HepG2 (cell line): ENCODE measurements around the gene MAJIN. TPM values are rescaled to one million over a fixed set of nuclear protein-coding genes. Genes with fewer than 3 reads are reported as not detected.

Source experiments
- ATAC-seq: fragments of 200-7000 bp; cut with Tn5 transposase; 3 replicates; pipeline ENCODE4 v1.9.1; 2020; ENCODE audit warnings: mild to moderate bottlenecking, moderate library complexity
- BruUV-seq: library from RNA; stranded (reverse); fragments of 400-500 nt; replicated peaks from 2 replicates; lab custom pipeline; 2021; lab: Mats Ljungman, UMichigan
- CTCF ChIA-PET: fragments of 300-600 bp; formaldehyde crosslinking; extraction: SDS; loops from one replicate; lab custom pipeline; 2021; ENCODE audit warnings: low total read pairs, inconsistent platforms, low intra/inter-chr PET ratio; lab: Yijun Ruan, JAX
- POLR2A ChIA-PET: fragments of 350-600 bp; sonication (Branson Sonifier 250); formaldehyde crosslinking; loops from one replicate; lab custom pipeline; 2020; ENCODE audit warnings: antibody characterized with exemption, inconsistent platforms; lab: Yijun Ruan, JAX
- DNase-seq: peaks from one replicate; pipeline ENCODE4 v3.0.0-alpha.2; 2015; ENCODE audit warnings: low spot score
- FAIRE-seq: peaks from 3 replicates; lab custom pipeline; 2011; peaks lifted over from hg19 to GRCh38; lab: Jason Lieb, UNC
- H2AFZ ChIP-seq: one replicate; pipeline ENCODE4 v1.6.1; 2011; ENCODE audit warnings: low read length, inconsistent platforms
- H3K27ac ChIP-seq: fragments of 300-600 bp; 3 replicates; pipeline ENCODE4 v1.8.0; 2011; ENCODE audit warnings: mixed run types, mild to moderate bottlenecking, mixed read lengths, low read length, inconsistent platforms; ENCODE audit not compliant: insufficient read depth; ENCODE audit errors: extremely low read length
- H3K27me3 ChIP-seq, 2 experiments: fragments of 200-600 bp in 1 of 2; 2 replicates in 1 of 2; 3 replicates in 1 of 2; pipeline versions ENCODE4 v1.6.0 to v1.8.0; 2011; ENCODE audit warnings: low read length in 2 of 2, mild to moderate bottlenecking in 2 of 2, moderate library complexity in 2 of 2, inconsistent platforms in 1 of 2; ENCODE audit not compliant: insufficient read depth in 2 of 2, control insufficient read depth in 1 of 2
- H3K36me3 ChIP-seq, 2 experiments: fragments of 200-600 bp in 1 of 2; replicated peaks in 1 of 2; 2 replicates in 1 of 2; 3 replicates in 1 of 2; pipeline versions ENCODE4 v1.5.1 to v1.8.0; 2011; ENCODE audit warnings: low read length in 2 of 2, inconsistent platforms in 1 of 2; ENCODE audit not compliant: insufficient read depth in 2 of 2, control insufficient read depth in 1 of 2
- H3K4me1 ChIP-seq: 2 replicates; pipeline ENCODE4 v1.5.1; 2012; ENCODE audit warnings: low read length, inconsistent platforms; ENCODE audit not compliant: insufficient read depth
- H3K4me2 ChIP-seq: 2 replicates; pipeline ENCODE4 v1.6.0; 2011; ENCODE audit warnings: low read depth, low read length, inconsistent platforms
- H3K4me3 ChIP-seq, 3 experiments: fragments of 200-600 bp in 1 of 3; sonication (generic), shearing (Covaris generic) in 1 of 3; replicated peaks in 1 of 3; 2 replicates each; pipeline ENCODE4 v1.5.1; 2011 to 2016; ENCODE audit warnings: low read length in 3 of 3, inconsistent platforms in 2 of 3, low read depth in 2 of 3, mild to moderate bottlenecking in 2 of 3, control low read depth in 1 of 3, mixed read lengths in 1 of 3; ENCODE audit not compliant: insufficient read depth in 1 of 3
- H3K79me2 ChIP-seq: one replicate; pipeline ENCODE4 v1.6.1; 2011; ENCODE audit warnings: low read length, inconsistent platforms; ENCODE audit not compliant: insufficient read depth
- H3K9ac ChIP-seq: 2 replicates; pipeline ENCODE4 v1.6.0; 2011; ENCODE audit warnings: mild to moderate bottlenecking, low read depth, low read length, inconsistent platforms; ENCODE audit not compliant: insufficient read depth
- H3K9me3 ChIP-seq: 2 replicates; pipeline ENCODE4 v1.5.1; 2012; ENCODE audit warnings: mild to moderate bottlenecking, low read length
- H4K20me1 ChIP-seq: 2 replicates; pipeline ENCODE4 v1.6.0; 2011; ENCODE audit warnings: inconsistent platforms, mild to moderate bottlenecking, low read length, moderate library complexity; ENCODE audit not compliant: insufficient read depth
- KDM5B ChIP-seq: sonication (generic); formaldehyde crosslinking; IDR thresholded peaks from 2 replicates; pipeline ENCODE4 v1.4.0; 2020; ENCODE audit warnings: missing genetic modification reagents, mild to moderate bottlenecking, borderline replicate concordance
- MAFF ChIP-seq: IDR thresholded peaks from 2 replicates; pipeline ENCODE4 v1.6.1; 2011; ENCODE audit warnings: low read depth, low read length, improper control_type of control experiment
- MAFK ChIP-seq, 2 experiments: IDR thresholded peaks in 1 of 2; conservative IDR thresholded peaks in 1 of 2; 2 replicates each; pipeline ENCODE4 v1.6.1; 2011; ENCODE audit warnings: improper control_type of control experiment in 2 of 2, low read length in 2 of 2
- RARA ChIP-seq: IDR thresholded peaks from 2 replicates; pipeline ENCODE4 v1.6.1; 2016; ENCODE audit warnings: missing genetic modification reagents, missing compliant biosample characterization
- REPIN1 ChIP-seq: sonication (generic); formaldehyde crosslinking; IDR thresholded peaks from 2 replicates; pipeline ENCODE4 v1.8.0; 2022; ENCODE audit warnings: missing genetic modification reagents, low read depth, mild to moderate bottlenecking, borderline replicate concordance
- RFXAP ChIP-seq: sonication (generic); formaldehyde crosslinking; IDR thresholded peaks from 2 replicates; pipeline ENCODE4 v1.4.0; 2020; ENCODE audit warnings: missing genetic modification reagents, borderline replicate concordance
- SMAD9 ChIP-seq: sonication (generic); formaldehyde crosslinking; IDR thresholded peaks from 2 replicates; pipeline ENCODE4 v1.5.1; 2020; ENCODE audit warnings: mild to moderate bottlenecking, missing genetic modification reagents
- ZNF124 ChIP-seq: sonication (generic); formaldehyde crosslinking; IDR thresholded peaks from 2 replicates; pipeline ENCODE4 v1.4.0; 2020; ENCODE audit warnings: missing genetic modification reagents
- ZNF431 ChIP-seq: sonication (generic); formaldehyde crosslinking; IDR thresholded peaks from 2 replicates; pipeline ENCODE4 v1.9.0; 2022; ENCODE audit warnings: missing genetic modification reagents, low read depth, mild to moderate bottlenecking, borderline replicate concordance
- WGBS: methylation state at CpG from one replicate; pipeline ENCODE4 v1.1.6; 2017; ENCODE audit warnings: low lambda C conversion rate; 5-methylcytosine and 5-hydroxymethylcytosine counted together
- in situ Hi-C: cut with HindIII; loops from 2 replicates; pipeline ENCODE4 v1.10.0; 2017; ENCODE audit warnings: low pct_unique_long_range_greater_than_20kb; ENCODE audit not compliant: extremely low pct_ligation_motif_present
- intact Hi-C: fragments of 100-400 bp; cut with micrococcal nuclease; formaldehyde crosslinking; loops from one replicate; pipeline ENCODE4 v1.10.0; 2022; ENCODE audit not compliant: unreplicated experiment
- polyA plus RNA-seq, 8 experiments: library from polyadenylated mRNA; depleted of rRNA in 3 of 8; stranded (reverse) in 7 of 8; unstranded in 1 of 8; fragments of >200 nt; fragmentation: Illumina TruSeq in 4 of 8; extraction: Trizol in 4 of 8; gene quantifications; 2 replicates each; pipeline versions ENCODE4 v1.2.1 to v1.2.3, GENCODE V29; 2011 to 2016; ENCODE audit warnings: low read depth in 4 of 8, missing spikeins in 1 of 8, mixed read lengths in 1 of 8; ENCODE audit not compliant: insufficient read depth in 1 of 8
- total RNA-seq, 5 experiments: library from RNA; depleted of rRNA; stranded (reverse); fragments of >200 nt; fragmentation: Illumina TruSeq; extraction: Trizol; gene quantifications; 2 replicates each; pipeline ENCODE4 v1.2.3, GENCODE V29; 2016; ENCODE audit warnings: low read depth in 1 of 5
- TF ChIP-seq, protein P1 (sequence below): sonication (generic); formaldehyde crosslinking; IDR thresholded peaks from 2 replicates; pipeline ENCODE4 v1.4.0; 2020; ENCODE audit warnings: missing genetic modification reagents

Gene MAJIN
- total and polyA plus RNA-seq, 2 of the 13 experiments (the other 11 are each of a cell fraction or from before 2014, with no cell fraction given): not detected

DNA sequence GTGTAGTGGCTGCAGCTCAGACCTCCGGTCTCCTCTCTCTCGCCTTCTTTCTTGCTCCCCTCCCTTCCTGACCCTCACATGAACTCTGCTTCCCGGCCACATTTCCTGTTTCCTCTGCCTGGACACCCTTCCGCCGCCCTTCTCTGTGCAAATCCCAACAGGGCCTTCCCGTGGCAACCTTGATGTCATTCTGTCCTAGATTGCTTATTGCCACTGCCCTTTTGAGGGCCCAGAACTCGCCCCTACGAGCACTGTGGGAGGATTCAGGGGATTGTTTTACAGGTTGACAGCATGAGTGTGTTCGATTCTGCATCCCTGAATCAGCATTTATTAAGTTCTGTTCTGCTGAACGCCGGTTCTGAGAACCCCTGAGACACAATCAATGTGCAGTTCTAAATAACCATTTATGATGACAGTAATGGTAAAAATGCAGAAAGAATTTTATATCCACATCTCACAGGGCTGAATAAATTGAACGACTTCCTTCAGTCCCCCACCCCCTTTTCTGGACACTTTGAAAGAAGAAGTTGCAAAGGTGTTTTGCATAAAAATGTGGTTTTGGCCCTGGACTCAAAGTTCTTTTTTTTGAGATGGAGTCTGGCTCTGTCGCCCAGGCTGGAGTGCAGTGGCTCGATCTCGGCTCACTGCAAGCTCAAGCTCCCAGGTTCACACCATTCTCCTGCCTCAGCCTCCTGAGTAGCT is 18.5 kb upstream of the MAJIN start:
- H3K9ac ChIP-seq: no peak overlapping the region
- FAIRE-seq (no peak), DNase-seq (no peak), ATAC-seq (no peak)
- no peaks in the 10 kb centered on the region for H3K27me3 ChIP-seq
- no peaks in the 10 kb centered on the region for H4K20me1 ChIP-seq
- ChIA-PET POLR2A (interaction anchor here (2.4 kb wide), 1 partner anchor 8 kb away, joined by 9 read pairs; no protein-coding TSS in a partner anchor), CTCF (no interaction called here)
- 74% methylated on average over 15 of the region's 15 CpGs for WGBS
- in situ Hi-C loops (no loop called here), intact Hi-C loops (no loop called here)
- no peaks in the 10 kb centered on the region; a peak in 1 of 5 replicates for H3K36me3 ChIP-seq
- H3K79me2 ChIP-seq: no peaks in the 10 kb centered on the region
- peak in 1 of 2 experiments; percentile 64; a peak in 3 of 4 replicates for TF ChIP-seq MAFK (conservative IDR thresholded peaks at IDR 0.05 in 1 of 2, IDR thresholded peaks at IDR 0.05 in 1 of 2; ENCODE audit: low read length in 2 of 2)
- peak; percentile 67 for TF ChIP-seq RARA (CRISPR knock-in tag)
- no peak for TF ChIP-seq SMAD9 (CRISPR knock-in tag)
- peak; percentile 48; the same call in 1 of the 2 replicates for TF ChIP-seq MAFF
- H3K4me3 ChIP-seq: no peak overlapping the region
- no peak overlapping the region for H2AFZ ChIP-seq
- peak overlapping the region; percentile 12 for H3K27ac ChIP-seq
- no TSS peak for BruUV-seq
- H3K4me2 ChIP-seq: no peak overlapping the region
- H3K4me1 ChIP-seq: peaks cover 55% of the 10 kb centered on the region
- H3K9me3 ChIP-seq: no peaks in the 10 kb centered on the region

DNA sequence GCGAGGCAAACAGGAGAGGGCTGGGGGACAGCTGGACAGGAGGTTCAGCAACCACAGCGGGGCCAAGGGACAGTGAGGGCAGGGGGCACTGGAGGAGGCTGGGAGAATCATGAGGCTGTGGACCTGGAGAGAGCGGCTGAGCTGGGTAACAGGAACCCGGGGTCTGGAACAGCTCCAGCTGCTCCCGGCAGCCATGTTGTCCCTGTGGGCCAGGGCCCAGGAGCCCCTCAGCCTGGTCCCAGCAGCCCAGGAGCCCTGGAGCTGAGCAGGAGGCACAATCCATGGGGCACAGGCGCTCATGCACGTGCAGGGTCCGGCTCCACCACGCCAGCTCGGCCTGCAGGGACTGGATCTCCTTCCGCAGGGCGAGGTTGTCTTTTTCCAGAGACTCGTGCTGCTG is 17.5 kb upstream of the MAJIN start:
- Histone ChIP-seq H3K4me1 (peaks cover 49% of the 10 kb centered on the region), H3K9me3 (no peaks in the 10 kb centered on the region), H2AFZ (no peak overlapping the region), H3K4me2 (no peak overlapping the region), H3K27me3 (no peaks in the 10 kb centered on the region), H3K79me2 (no peaks in the 10 kb centered on the region), H3K9ac (no peak overlapping the region), H3K27ac (peak overlapping the region; percentile 3), H3K36me3 (no peaks in the 10 kb centered on the region; a peak in 1 of 5 replicates), H4K20me1 (no peaks in the 10 kb centered on the region), H3K4me3 (no peak overlapping the region)
- BruUV-seq: no TSS peak
- ChIA-PET POLR2A (interaction anchor here (2.4 kb wide), 1 partner anchor 9 kb away, joined by 9 read pairs; no protein-coding TSS in a partner anchor), CTCF (no interaction called here)
- no peak for FAIRE-seq
- 0 out of 3 replicates have a peak, but pooled peaks have one; percentile 19 for ATAC-seq
- WGBS: 97% methylated on average over 3 of the region's 13 CpGs
- no peak for DNase-seq
- in situ Hi-C loops (no loop called here), intact Hi-C loops (no loop called here)
- TF ChIP-seq ZNF124 (CRISPR knock-in tag) (no peak), KDM5B (no peak), REPIN1 (CRISPR knock-in tag) (no peak), ZNF431 (no peak), RFXAP (no peak)
- TF ChIP-seq, protein P1, sequence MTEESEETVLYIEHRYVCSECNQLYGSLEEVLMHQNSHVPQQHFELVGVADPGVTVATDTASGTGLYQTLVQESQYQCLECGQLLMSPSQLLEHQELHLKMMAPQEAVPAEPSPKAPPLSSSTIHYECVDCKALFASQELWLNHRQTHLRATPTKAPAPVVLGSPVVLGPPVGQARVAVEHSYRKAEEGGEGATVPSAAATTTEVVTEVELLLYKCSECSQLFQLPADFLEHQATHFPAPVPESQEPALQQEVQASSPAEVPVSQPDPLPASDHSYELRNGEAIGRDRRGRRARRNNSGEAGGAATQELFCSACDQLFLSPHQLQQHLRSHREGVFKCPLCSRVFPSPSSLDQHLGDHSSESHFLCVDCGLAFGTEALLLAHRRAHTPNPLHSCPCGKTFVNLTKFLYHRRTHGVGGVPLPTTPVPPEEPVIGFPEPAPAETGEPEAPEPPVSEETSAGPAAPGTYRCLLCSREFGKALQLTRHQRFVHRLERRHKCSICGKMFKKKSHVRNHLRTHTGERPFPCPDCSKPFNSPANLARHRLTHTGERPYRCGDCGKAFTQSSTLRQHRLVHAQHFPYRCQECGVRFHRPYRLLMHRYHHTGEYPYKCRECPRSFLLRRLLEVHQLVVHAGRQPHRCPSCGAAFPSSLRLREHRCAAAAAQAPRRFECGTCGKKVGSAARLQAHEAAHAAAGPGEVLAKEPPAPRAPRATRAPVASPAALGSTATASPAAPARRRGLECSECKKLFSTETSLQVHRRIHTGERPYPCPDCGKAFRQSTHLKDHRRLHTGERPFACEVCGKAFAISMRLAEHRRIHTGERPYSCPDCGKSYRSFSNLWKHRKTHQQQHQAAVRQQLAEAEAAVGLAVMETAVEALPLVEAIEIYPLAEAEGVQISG (CRISPR knock-in tag): no peak
